Stimulated activated CD8-positive, alpha-beta memory T cell treated with anti-CD3 and anti-CD28 coated beads, Interleukin-12 subunit alpha, Interleukin-12 subunit beta, amount 100 ng/mL, for 1 hour (primary cell): Measurements from ENCODE around the gene ARID1B.
"Not testable (repeated sequence)": the region's sequence is repeated elsewhere in the genome, so short reads cannot be mapped to it uniquely, and the experiment has no call there.

ENCODE experiments used
- DNase-seq: peaks from one replicate; pipeline ENCODE4 v3.0.0-alpha.2; 2020; ENCODE audit warnings: low read depth

The ARID1B gene

DNA sequence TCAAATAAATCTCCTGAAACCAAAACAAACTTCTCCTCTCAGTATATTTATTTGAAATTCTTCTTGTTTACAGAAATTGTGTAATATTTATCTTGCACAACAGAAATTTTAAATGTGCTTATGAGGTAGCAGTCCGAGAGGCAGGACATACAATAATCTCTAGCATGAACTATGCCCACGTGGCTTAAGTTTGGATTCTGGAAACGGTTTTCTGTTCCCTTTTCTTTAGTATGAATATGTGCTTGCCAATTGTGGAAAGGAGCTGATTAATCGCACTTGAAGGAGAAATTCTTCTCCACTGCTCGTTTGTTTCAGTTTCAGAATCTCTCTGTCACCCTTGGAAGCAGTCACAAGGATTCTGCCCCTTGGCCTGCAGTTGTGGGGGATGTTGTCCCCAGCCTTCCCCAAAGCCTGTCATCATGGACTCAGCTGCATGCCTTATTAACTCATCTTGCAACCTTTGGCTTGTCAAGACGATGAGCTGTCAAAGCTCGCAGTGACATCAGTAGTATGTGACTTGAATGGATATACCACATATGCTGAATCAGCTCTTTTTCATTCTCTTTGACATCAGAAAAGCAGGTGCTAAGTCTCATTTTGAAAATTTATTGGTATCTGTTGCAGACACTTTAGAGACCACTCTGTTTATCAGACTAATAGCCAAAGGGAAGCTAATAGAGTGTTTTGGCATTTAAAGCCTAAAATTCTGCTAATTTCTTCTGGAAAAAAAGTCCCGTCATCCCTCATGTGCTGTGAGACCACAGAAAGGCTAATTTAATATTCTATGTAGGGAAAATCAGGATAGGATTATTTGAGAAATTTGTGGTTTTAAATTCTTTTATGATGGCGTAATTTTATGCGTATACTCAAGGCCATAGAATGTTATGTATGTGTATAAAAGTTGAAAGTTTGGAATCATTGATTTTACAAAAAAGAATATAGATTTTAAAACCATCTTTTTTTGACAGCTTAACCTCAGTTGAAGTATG, 186.8 kb downstream of the ARID1B start:
- DNase-seq = no peak

DNA sequence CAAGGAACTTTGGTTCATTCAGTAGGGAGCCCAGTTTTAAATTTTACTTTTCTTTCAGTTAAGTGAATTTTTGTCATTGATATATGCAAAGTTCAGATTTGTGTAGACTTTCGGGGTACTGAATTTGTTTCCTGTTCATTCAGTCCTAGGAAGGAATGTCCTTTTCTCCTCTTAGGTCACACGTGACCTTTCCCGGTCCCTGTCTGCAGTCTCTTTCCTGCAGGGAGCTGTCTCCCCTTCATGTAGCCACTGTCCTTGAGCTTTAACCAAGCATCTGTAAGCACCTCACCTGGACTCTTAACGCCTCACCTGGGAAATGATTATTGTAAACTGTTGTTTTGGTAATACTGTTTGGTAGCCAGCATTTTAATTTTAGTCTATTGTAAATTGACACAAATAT, 190.7 kb downstream of the ARID1B start:
- no peak for DNase-seq

DNA sequence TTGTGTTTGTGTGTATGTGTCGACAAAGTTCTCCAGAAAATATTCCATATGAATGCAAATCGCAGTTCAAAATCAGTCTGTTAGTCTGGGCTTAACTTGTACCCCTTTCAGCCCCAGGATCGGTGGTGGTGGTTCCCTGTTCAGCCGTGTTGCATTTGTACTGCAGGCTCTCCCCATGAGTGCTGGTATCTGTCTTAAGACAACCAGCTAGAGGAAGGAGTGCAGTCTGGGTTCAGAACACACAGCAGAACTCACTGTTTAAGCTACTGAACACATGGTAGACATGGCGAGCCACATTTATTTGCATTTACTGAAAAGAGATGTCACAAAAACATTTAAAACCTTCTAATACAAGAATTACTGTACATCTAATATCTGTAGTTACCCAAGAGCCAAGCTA, 192.1 kb downstream of the ARID1B start:
- DNase-seq = no peak

DNA sequence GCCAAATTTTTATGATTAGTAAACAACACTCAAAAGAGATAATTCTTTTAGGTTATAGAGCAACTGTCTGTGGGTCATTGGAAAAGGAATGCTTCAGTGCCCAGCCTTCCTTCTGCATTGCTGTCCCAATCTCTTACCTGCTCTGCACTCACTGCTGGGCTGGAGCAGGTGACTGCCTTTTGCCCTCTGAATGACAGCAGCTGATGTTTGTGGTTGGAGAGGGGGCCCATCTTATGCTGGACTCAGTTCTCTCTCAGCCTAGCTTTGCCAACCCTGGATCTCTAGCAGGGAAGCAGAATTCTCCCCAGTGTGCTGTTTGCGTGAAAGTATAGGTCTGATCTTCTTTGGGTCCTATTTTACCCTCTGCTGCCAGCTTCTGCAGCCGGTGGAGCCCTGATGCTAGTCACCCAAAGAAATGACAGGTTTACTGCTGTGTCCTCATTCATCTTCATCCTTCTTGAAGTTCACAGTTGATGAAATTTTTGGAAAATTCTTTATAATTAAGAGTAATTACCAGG, 193.5 kb downstream of the ARID1B start:
- no peak for DNase-seq

DNA sequence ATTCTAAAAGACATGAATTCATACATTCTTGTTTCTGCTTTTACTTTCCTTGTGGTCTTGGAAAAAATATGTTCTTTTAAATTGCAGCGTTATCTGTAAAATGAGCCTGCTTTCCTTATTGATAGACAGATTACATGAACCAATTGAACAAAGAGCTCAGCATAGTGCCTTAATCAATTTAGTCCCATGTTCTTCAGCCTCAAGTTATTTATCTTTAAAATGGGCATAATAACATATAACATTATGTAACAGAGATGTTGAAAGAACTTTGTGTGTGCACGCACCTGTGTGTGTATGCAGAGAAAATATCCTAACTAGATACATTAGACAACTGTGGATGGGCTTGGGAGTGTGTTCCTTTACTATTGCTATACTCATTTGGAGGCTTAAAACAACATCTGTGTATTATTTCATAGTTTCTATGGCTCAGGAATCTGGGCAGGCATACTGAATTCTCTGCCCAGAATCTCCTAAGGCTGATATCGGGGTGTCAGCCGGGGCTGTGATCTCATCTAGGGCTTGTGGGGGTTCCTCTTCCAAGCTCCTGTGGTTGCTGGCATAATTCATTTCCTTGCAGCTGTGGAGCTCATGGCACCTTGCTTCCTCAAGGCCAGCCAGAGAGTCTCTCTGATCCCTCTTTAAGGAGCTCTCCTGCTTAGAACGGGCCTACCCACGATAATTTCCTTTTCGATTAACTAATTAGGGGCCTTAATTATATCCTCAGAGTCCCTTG, 194.1 kb downstream of the ARID1B start:
- DNase-seq = no peak

DNA sequence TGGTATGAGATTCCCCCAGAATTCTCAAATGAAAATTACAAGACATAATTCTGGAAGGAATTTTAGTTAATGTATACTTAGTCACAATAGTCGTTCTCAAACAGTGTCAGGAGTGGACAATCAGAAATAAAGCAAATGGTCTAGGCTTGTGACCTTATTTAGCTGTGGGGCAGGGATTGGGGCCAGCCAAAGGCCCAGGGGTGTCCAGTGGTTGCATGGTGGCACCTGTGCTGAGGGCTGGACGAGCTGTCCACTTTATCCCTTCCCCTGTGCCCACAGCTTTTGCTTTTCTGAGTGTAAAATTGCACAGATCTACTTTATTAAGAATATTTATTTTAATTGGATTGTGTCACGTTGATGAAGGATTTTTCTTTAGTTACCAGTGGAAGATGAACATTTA, 195.0 kb downstream of the ARID1B start:
- no peak for DNase-seq

DNA sequence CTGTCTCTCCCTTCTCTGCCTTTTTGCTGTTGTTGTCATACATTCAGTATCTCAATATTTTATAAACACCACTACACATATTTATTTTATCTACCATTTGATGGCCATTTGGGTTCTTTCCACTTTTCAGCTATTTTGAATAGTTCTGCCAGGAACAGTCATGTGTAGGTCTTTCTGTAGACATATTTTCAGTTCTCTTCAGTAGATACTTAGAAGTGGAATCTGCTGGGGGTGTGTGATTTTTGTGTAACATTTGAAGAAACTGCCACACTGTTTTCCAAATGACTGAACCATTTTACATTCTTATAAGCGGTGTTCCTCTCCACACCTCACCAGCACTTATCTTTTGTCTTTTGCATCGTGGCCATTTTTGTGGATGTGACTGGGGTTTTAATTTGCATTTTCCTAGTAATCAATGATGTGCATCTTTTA, 197.7 kb downstream of the ARID1B start:
- DNase-seq = no peak

DNA sequence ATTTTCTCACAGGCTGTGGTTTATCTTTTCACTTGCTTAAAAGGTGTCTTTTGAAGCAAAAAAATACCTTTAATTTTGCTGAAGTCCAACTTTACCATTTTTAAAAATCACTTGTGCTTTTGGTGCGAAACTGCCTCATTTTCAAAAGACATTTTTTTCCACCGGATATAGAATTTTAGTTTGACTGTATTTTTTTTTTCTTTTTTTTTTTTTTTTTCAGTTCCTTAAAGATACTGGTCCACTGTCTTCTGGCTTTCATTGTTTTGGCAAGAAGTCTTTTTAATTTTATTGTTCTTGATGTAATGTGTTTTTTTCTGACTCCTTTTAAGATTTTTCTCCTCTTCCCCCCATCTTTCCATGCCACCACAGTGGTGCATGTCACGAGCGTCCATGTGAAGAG, 198.2 kb downstream of the ARID1B start:
- DNase-seq = no peak

DNA sequence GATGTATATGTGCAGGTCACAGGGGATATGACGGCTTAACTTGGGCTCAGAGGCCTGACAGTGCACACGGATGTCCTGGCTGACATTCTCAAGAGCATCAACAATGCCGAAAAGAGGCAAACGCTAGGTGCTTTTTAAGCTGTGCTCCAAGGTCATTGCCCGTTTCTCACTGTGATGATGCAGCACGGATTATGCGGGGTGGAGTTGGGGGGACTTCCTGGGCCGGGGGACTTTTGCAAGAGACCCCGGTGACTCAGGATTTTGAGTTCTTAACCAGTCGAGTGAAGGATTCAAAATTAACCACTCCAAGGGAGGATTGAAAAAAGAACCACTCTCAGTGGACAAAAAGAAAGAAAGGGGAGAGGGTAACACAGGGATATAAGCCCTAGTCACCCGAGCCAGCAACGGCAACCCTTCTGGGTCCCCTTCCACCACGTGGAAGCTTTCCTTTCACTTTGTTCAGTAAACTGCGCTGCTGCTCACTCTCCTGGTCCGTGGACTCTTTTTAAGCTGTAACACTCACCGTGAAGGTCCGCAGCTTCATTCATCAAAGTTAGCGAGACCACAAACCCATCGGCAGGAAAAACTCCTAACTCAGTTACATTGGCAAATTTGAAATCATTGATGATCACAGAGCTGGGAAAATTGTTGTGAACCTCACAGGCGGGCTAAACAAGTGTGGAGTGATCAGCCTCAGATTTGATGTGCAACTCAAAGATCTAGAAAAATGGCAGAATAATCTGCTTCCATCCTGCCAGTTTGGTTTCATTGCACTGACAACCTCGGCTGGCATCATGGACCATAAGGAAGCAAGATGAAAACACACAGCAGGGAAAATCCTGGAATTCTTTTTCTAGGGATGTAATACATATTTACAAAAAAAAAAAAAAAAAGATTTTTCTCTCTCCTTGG, 199.3 kb downstream of the ARID1B start:
- no peak for DNase-seq

DNA sequence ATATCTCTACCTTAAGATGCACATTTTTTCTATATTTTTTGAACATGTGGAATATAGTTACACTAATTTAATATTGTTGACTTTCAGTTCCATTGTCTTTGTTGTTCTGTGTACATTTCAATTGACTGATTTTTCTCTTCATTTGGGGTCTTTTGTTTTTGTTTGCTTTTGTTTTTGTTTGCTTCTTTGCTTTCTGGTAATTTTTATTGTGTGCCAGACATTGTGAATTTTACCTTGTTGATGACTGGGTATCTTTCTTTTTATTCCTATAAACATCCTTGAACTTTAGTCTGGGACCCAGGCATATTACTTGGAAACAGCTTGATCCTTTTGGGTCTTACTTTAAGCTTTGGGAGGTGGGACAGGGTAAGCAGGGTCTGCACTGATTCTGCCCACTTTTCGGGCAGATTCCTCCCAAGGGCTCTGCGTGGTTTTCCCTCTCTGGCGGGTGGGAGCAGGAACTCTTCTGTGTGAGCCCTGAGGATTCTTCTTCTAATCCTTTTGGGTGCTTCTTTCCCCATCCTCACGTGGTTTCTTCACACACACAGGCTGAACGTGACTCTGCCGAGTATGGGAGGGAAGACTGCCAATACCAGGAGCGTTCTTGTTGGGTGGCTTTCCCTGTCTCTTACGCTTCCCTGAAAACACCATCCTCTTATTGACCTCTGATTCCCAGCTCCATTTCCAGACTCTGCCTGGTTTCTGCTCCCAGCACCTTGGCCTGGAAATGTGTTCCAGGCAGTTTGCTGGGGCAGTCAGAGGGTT, 200.5 kb downstream of the ARID1B start:
- DNase-seq = no peak

DNA sequence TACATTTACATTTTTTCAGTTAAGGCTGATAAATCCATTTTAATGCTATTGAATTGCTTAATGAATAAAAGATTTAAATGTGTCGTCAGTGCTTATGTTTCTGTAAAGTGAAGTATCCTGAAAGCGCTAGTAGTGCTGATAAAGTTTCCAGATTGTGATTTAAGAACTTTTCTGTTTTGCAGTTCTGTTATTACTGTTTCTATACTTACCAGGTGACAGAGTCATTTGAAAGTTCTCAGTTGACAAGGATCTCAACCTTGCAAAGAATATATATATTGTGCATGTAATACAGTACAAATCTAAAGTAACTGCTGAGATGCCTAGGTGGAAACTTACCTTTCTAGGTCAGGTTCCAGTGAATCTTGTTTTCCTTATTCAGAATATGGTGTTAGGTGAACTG, 201.8 kb downstream of the ARID1B start:
- DNase-seq = no peak

DNA sequence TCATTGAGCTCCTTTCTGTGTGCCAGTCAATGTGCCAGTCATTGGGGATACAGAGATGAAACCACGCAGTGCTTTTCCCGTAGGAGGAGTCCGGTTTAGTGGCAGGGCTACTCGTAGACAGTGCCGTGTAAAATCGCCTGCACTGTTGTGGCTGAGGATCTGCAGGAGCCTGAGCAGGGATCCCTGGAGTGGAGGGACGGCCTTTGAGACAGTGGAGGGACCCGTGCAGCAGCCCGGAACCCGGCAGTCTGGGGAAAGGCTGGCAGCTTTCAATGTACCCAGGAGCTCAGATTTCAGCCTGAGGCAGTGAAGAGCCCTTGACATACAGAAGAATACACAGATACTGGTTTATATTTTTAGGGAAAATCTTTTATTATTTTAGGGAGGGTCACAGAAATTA, 203.3 kb downstream of the ARID1B start:
- DNase-seq = no peak

DNA sequence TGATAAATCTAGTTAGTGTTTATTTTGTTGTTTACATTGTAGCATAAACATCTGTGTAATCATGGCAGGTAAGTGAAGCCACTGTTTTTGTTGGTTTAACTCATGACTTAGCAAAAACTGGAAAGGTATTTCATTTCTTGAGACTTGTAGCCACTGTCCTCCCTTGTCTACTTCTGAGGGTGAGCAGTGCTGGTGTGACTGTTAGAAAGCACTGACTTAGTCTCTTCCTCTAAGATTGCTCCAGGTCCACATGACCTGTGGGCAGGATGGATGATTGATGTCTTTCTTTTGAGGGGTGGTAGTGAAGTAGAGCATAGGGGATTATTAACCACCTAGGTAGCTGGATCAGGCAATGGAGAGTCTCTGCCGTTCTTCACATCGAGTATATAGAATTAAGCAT, 203.8 kb downstream of the ARID1B start:
- DNase-seq = no peak

DNA sequence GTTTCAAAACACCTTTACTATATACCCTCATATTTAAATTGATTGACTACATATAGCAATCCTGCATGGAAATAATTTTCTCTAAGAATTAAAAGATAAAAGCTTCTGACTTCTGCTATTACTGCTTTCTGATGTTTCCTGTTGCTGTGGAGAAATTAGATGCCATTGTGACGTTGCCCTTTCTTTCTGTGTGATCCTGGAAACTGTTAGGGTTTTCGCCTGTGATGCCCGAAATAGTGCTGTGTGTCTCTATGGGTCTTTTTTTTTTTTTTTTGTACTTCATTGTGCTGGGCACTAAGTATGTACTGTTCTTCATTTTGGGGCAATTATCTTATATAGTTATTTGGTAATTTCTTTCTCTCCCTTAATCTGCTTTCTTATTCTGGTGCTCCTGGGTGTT, 205.0 kb downstream of the ARID1B start:
- no peak for DNase-seq

DNA sequence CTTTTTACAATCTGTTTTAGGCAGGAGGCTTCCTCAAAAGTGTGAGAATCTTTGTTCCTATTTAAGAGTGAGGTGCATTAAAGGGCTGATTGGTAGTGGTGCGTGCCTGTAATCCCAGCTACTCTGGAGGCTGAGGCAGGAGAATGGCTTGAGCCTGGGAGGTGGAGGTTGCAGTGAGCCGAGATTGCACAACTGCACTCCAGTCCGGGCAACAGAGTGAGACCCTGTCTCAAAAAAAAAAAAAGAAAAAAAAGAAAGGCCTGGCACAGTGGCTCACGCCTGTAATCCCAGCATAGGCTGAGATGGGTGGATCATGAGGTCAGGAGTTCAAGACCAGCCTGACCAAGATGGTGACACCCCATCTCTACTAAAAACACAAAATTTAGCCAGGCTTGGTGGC, 205.7 kb downstream of the ARID1B start:
- DNase-seq = not testable (repeated sequence)

DNA sequence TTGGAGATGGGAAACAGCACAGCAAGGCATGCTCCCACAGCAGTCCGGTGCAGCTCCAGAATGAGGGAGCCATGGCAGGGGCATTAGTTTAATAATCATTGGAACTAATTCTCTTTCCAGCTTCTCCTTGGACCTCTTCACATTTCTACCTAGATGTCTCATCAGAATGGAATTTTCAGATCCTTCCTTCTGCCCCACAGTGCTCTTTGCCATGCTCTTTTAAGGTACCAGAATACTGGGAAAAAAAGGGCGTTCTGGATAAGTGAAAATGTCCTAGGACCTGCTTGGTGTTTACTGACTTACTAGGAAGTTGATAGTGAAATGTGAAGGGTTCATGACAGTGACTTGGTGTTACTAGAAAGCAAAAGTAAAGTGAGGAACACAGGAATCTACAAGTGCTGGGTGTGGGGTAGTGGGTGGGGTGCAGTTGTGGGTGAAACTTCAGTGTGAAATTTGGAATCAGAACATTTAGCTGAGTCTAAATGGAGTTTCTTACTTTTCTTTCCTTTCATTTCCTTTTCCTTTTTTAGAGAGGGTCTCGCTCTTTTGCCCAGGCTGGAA, 207.1 kb downstream of the ARID1B start:
- no peak for DNase-seq

DNA sequence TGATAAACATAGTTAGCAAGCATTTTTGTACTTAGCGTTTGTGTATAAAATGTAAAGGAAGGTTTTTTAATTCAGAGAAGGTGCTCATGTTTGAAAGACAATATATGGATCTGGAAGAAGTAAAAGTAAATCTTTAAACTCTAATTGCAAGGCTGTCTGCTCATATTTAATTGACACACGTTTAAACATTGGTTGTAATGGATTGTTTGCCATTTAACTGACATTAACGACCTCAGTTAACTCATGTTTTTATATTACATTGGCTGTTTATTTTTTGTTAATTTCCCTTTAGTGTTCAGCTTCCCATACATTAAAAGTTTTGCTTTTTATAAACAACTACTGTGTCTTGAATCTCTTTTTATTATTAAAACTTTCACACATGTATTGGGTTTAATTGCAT, 208.1 kb downstream of the ARID1B start:
- DNase-seq = no peak

DNA sequence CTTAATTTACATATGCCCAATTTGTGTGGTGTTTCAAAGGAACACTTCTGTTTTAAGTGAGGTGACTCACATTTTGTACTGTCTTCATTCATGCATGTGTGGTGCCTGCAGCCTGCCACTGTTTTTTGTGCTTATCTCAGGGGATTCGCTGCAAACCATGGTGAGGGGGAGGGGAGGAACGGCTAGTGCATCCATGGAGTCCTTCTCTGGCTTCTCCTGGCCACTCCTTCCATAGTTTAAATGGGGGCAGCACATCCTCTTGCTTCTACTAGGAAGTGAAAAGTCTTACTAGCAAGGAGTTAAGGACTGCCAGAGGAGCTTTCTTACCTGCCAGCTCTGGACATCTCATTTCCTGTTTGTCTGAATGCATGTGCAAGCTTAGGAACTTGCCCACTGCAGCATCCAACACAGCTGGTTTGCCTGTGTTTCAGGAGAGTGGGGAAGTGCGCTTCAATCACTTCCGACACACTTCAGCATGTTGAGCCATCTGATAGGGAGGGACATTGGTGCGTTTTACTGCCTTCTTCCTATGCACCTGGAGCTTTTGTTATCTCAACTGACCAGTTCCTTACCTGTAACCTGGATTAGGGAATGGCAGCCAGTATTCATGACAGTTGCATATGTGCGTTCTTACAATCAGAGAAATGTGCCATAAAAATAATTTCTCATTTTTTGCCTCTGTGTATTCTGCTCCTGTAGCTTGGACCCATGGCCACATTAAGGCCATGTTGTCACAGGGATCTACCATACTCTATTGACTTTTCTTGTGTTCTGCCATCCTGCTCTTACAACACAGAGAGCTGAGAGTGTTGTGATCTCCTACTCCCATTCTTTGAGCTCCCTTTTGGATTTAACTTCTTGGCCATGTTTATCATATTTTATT, 211.3 kb downstream of the ARID1B start:
- DNase-seq = no peak

DNA sequence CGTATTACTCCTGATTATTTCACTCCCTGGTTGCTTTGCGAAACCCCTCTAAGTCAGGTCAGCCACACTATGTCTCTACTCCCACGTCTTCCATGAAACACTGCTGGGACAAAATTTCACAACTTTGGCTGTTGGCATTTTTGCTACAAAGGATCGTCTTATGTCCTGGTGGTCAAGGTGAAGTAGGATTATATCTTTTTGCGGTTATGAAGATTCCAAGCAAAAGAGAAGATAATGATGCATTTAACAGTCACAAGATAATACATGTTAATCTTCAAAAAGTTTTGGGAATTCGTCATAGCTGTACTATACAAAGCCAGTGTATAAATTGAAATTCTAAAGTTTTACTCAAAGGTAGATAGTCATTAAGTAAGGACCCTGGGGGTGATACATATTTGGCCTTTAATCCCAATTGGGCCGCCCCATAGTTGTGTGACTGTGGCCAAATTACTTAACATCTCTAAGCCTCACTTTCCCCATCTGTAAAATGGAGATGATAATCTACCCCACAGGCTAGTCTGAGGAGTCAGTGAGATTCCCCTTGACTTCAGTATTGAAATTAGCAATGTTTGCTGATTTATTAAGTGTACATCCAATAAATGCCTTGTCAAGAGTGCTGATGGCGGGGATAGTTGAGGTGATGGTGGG, 212.1 kb downstream of the ARID1B start:
- no peak for DNase-seq
